Activated B cell treated with CpG ODN at 0.5 μM for 24 hours (primary cell): Measurements from ENCODE around the gene WNT3A. TPM values are rescaled to one million over a fixed set of nuclear protein-coding genes. Genes with fewer than 3 reads are reported as not detected.

Experiments used
- ATAC-seq: fragments of 200-7000 bp; cut with Tn5 transposase; one replicate; pipeline ENCODE4 v1.10.0; 2021; ENCODE audit warnings: low read depth, mild to moderate bottlenecking, moderate library complexity
- CTCF ChIA-PET: fragments of 350-600 bp; sonication (Branson Sonifier 250); formaldehyde crosslinking; loops from one replicate; lab custom pipeline; 2021; ENCODE audit warnings: antibody characterized with exemption; lab: Charles Lee
- POLR2A ChIA-PET: fragments of 350-600 bp; sonication (Branson Sonifier 250); formaldehyde crosslinking; loops from one replicate; lab custom pipeline; 2021; ENCODE audit warnings: antibody characterized with exemption; lab: Charles Lee
- DNase-seq: peaks from one replicate; pipeline ENCODE4 v3.0.0; 2022
- H3K27ac Mint-ChIP-seq: one replicate; pipeline ENCODE4 v1.8.0; 2020; ENCODE audit warnings: mixed read lengths
- H3K27me3 Mint-ChIP-seq: one replicate; pipeline ENCODE4 v1.8.0; 2021; ENCODE audit warnings: mixed read lengths
- H3K36me3 Mint-ChIP-seq: one replicate; pipeline ENCODE4 v1.8.0; 2021; ENCODE audit warnings: low read depth, mixed read lengths
- H3K4me1 Mint-ChIP-seq: one replicate; pipeline ENCODE4 v1.8.0; 2021; ENCODE audit warnings: mixed read lengths
- H3K4me3 Mint-ChIP-seq: one replicate; pipeline ENCODE4 v1.8.0; 2020; ENCODE audit warnings: mild to moderate bottlenecking, mixed read lengths
- H3K9me3 Mint-ChIP-seq: one replicate; pipeline ENCODE4 v1.8.0; 2020; ENCODE audit warnings: mixed read lengths
- intact Hi-C: fragments of 100-400 bp; cut with micrococcal nuclease; formaldehyde crosslinking; loops from one replicate; pipeline ENCODE4 v1.15.1; 2024
- total RNA-seq: library from RNA; stranded (reverse); gene quantifications from 2 replicates; pipeline ENCODE4 v1.2.3, GENCODE V29; 2022
- TF ChIP-seq, protein P1 (sequence below): fragments of 200-600 bp; IDR thresholded peaks from one replicate; pipeline ENCODE4 v1.8.0; 2022; ENCODE audit warnings: antibody characterized with exemption, mild to moderate bottlenecking

The WNT3A gene
- total RNA-seq, 1 donor from 2014 or later: not detected

DNA sequence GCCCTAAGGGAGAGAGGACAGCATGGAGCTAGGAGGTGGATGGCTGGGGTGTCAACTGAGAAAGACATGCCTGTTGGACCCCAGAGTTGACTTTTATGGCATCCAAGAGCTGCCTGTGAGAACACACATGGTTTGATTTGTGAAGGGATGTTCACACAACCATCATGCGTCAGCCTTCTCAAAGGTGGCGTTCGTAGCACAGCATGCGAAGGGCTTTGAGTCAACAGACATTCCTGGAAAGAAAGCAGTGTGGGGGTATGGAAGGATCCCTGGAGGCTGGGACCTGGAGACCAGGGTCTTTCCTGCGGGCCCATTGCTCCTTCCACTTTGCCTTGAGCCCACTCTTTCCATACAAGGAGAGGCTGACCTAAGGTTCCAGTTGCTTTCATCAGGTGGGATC, 6.4 kb upstream of the WNT3A start:
- TF ChIP-seq, protein P1, sequence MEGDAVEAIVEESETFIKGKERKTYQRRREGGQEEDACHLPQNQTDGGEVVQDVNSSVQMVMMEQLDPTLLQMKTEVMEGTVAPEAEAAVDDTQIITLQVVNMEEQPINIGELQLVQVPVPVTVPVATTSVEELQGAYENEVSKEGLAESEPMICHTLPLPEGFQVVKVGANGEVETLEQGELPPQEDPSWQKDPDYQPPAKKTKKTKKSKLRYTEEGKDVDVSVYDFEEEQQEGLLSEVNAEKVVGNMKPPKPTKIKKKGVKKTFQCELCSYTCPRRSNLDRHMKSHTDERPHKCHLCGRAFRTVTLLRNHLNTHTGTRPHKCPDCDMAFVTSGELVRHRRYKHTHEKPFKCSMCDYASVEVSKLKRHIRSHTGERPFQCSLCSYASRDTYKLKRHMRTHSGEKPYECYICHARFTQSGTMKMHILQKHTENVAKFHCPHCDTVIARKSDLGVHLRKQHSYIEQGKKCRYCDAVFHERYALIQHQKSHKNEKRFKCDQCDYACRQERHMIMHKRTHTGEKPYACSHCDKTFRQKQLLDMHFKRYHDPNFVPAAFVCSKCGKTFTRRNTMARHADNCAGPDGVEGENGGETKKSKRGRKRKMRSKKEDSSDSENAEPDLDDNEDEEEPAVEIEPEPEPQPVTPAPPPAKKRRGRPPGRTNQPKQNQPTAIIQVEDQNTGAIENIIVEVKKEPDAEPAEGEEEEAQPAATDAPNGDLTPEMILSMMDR: no peak

DNA sequence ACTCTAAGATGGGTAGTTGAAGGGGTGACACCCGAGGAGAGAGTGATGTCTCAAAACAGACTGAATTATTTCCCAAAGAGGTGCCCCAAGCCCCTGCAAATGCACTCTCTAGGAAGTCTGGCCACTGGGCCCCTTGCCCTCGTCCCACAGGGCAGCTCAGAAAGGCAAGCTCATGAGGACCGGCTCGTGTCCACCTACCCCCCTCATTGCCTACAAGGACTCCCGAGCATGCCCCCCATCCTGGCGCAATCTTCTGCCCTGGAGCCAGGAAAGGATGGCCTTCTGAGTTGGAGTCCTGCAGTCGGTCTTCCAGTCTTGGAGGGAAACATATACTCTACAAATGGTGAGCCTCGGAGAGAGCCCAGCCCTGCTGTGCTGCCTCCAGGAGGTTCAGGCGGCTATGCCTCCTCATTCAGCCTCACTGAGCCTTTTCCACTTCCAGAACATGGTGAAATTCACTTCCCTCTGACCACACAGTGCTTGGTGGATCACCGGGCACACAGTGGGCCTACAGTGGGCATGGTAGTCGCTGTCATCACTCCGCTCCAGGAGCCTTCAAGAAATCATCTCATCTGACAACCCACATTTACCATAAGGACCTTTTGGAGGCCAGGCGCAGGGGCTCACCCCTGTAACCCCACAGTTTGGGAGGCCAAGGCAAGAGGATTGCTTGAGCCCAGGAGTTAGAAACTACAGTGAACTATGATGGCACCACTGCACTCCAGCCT, 5.8 kb upstream of the WNT3A start:
- no peak for ATAC-seq
- H3K9me3 Mint-ChIP-seq: peaks cover 12% of the 10 kb centered on the region
- no peak overlapping the region for H3K4me3 Mint-ChIP-seq
- CTCF ChIA-PET: no interaction called here
- TF ChIP-seq, protein P1: no peak
- peaks cover 2% of the 10 kb centered on the region for H3K4me1 Mint-ChIP-seq
- peaks cover 37% of the 10 kb centered on the region for H3K27me3 Mint-ChIP-seq
- POLR2A ChIA-PET: no interaction called here
- DNase-seq: no peak
- intact Hi-C loops: loop anchor here (10.0 kb wide), 1 partner anchor 104 kb away; the partner anchor contains the start of genes C1orf35 and MRPL55
- no peak overlapping the region for H3K27ac Mint-ChIP-seq
- H3K36me3 Mint-ChIP-seq: no peaks in the 10 kb centered on the region

More for the DNA sequence above, 6.4 kb upstream of the WNT3A start:
- Mint-ChIP-seq H3K27me3 (peaks cover 31% of the 10 kb centered on the region), H3K36me3 (no peaks in the 10 kb centered on the region), H3K4me3 (no peak overlapping the region), H3K27ac (no peak overlapping the region), H3K9me3 (peaks cover 12% of the 10 kb centered on the region), H3K4me1 (no peaks in the 10 kb centered on the region)
- intact Hi-C loops: loop anchor here (10.0 kb wide), 1 partner anchor 104 kb away; the partner anchor contains the start of genes C1orf35 and MRPL55
- POLR2A ChIA-PET: no interaction called here
- CTCF ChIA-PET: interaction anchor here (0.8 kb wide), 1 partner anchor 90 kb away, joined by 3 read pairs; no protein-coding TSS in a partner anchor
- DNase-seq: no peak
- ATAC-seq: no peak

DNA sequence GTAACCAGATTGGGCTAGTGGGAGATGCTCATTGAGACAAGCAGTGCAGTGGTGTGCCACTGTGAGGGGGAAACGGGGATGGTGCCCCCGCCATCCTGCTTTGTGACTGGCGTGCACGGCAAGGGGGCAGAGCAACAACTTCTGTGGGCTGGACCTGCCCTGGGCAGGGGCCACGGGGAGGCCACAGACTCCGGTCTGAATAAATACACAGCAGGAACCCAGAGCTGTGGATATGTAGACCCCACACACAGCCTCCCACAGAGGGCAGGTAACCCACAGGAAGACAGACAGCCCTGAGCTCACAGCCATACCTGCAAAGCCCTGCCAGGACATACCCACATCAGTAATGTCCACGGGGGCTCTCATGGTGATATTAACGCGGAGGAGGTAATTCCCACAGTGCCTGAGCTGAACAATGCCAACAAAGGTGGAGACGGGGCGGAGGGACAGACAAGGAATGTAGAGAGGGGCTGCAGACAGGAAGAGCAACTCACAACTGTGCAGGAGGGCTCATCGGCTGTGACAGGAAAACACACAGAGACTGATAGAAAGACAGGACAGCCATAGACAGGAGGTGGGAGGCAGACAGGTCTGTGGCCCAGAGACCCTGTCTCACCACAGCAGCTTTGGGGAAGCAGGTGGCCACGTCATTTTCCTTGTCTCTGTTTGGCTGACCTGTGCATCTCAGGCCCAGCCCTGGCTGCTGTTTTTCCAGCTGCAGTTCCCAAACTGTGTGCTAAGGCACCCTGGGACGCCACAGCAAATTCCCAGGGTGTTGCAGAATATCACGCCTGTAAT, 4.9 kb upstream of the WNT3A start:
- Mint-ChIP-seq H3K27ac (no peak overlapping the region), H3K4me3 (no peak overlapping the region), H3K4me1 (peaks cover 3% of the 10 kb centered on the region), H3K9me3 (peaks cover 7% of the 10 kb centered on the region), H3K36me3 (no peaks in the 10 kb centered on the region), H3K27me3 (peaks cover 38% of the 10 kb centered on the region)
- intact Hi-C loops: loop anchor here (10.0 kb wide), 1 partner anchor 103 kb away; the partner anchor contains the start of genes C1orf35 and MRPL55
- TF ChIP-seq, protein P1: no peak
- DNase-seq (no peak), ATAC-seq (no peak)
- POLR2A ChIA-PET: no interaction called here
- CTCF ChIA-PET: no interaction called here

DNA sequence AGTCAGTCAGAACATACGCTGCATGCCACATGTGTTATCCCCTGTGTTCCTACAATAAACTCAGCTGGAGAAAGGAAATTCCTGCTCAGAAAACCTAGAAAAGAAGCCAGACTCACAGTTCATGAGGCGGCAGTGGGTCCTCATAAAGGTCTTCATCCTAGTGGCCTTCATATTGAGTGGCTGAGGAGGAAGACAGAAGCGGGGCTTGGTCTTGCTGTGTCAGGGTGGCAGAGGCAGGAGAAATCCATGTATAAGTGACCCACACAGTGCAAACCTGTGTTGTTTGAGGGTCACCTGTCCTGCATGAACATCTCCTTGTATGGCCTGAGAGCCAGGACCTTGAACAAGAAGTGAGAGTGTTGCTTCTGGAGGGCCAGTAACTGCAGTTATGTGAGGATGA, 4.0 kb upstream of the WNT3A start:
- CTCF ChIA-PET: no interaction called here
- Mint-ChIP-seq H3K4me3 (no peak overlapping the region), H3K27me3 (peaks cover 42% of the 10 kb centered on the region), H3K4me1 (peaks cover 7% of the 10 kb centered on the region), H3K9me3 (peaks cover 5% of the 10 kb centered on the region), H3K27ac (no peak overlapping the region), H3K36me3 (no peaks in the 10 kb centered on the region)
- intact Hi-C loops: loop anchor here (10.0 kb wide), 1 partner anchor 102 kb away; the partner anchor contains the start of genes C1orf35 and MRPL55
- POLR2A ChIA-PET: no interaction called here
- TF ChIP-seq, protein P1: no peak
- ATAC-seq (no peak), DNase-seq (no peak)
